HG02678 (cell line): ENCODE measurements around the gene LDAH.

ENCODE experiments used
- ATAC-seq: cut with Tn5 transposase; IDR thresholded peaks from one replicate; pipeline ENCODE4 v1.9.1; 2021; ENCODE audit warnings: mild to moderate bottlenecking, moderate library complexity; ENCODE audit not compliant: unreplicated experiment

LDAH gene

GRCh38 chr2:20822535-20823490, at the start of gene LDAH:
Gene LDAH (minus strand): TSS chr2:20823101. CDS start chr2:20801463, 21,638 bp downstream.
- ATAC-seq = peak; percentile 92

- peak; percentile 100 for ATAC-seq
Measured at GRCh38 chr2:20868377-20868776, 45.5 kb upstream of the LDAH start.

- no peak for ATAC-seq
Measured at GRCh38 chr2:20862850-20863249, 39.9 kb upstream of the LDAH start.

GRCh38 chr2:20855456-20855855, 32.6 kb upstream of the LDAH start:
- no peak for ATAC-seq

GRCh38 chr2:20852670-20853069, 29.8 kb upstream of the LDAH start:
- ATAC-seq = no peak

GRCh38 chr2:20852139-20852538, 29.2 kb upstream of the LDAH start:
- no peak for ATAC-seq

- ATAC-seq = no peak
Measured at GRCh38 chr2:20844246-20844645, 21.3 kb upstream of the LDAH start.

- no peak for ATAC-seq
Measured at GRCh38 chr2:20839052-20839451, 16.2 kb upstream of the LDAH start.

GRCh38 chr2:20838016-20838415, 15.1 kb upstream of the LDAH start:
- no peak for ATAC-seq

- ATAC-seq = no peak
Measured at GRCh38 chr2:20836521-20836920, 13.6 kb upstream of the LDAH start.

GRCh38 chr2:20834331-20834730, 11.4 kb upstream of the LDAH start:
- no peak for ATAC-seq

GRCh38 chr2:20832606-20833005, 9.7 kb upstream of the LDAH start:
- ATAC-seq = no peak

GRCh38 chr2:20829861-20830260, 7.0 kb upstream of the LDAH start:
- ATAC-seq = no peak

GRCh38 chr2:20823917-20824316, 1.0 kb upstream of the LDAH start:
- no peak for ATAC-seq

GRCh38 chr2:20818820-20819219, 4.1 kb downstream of the LDAH start:
- ATAC-seq = no peak

GRCh38 chr2:20815216-20815615, 7.7 kb downstream of the LDAH start:
- no peak for ATAC-seq

GRCh38 chr2:20812779-20813178, 10.1 kb downstream of the LDAH start:
- ATAC-seq = no peak

- ATAC-seq = no peak
Measured at GRCh38 chr2:20806286-20806685, 16.6 kb downstream of the LDAH start.

- ATAC-seq = no peak
Measured at GRCh38 chr2:20803974-20804373, 18.9 kb downstream of the LDAH start.

- no peak for ATAC-seq
Measured at GRCh38 chr2:20803226-20803682, 19.6 kb downstream of the LDAH start.

GRCh38 chr2:20797096-20797495, 25.8 kb downstream of the LDAH start:
- ATAC-seq = peak; percentile 67

- ATAC-seq = peak; percentile 47
Measured at GRCh38 chr2:20796374-20796791, 26.5 kb downstream of the LDAH start.
